NT2/D1 (cell line): ENCODE results near the gene MINK1.

ENCODE experiments used
- SUZ12 ChIP-seq: IDR thresholded peaks from 2 replicates; pipeline ENCODE4 v1.6.1; 2011; ENCODE audit not compliant: insufficient read length, insufficient read depth; ENCODE audit errors: extremely low read depth
- YY1 ChIP-seq: IDR thresholded peaks from 2 replicates; pipeline ENCODE4 v1.6.1; 2011; ENCODE audit not compliant: insufficient read length, insufficient read depth
- ZNF274 ChIP-seq: IDR thresholded peaks from 2 replicates; pipeline ENCODE4 v1.6.1; 2011; ENCODE audit warnings: mild to moderate bottlenecking, low read depth, low read length

GRCh38 chr17:4854111-4854681 is 21.1 kb downstream of the MINK1 start:
- TF ChIP-seq YY1 (no peak), ZNF274 (no peak), SUZ12 (no peak)
